Glutamatergic neuron (in vitro differentiated cells): Measurements from ENCODE around the gene KRTAP10-1. TPM values are rescaled to one million over a fixed set of nuclear protein-coding genes. Genes with fewer than 3 reads are reported as not detected.

Experiments
- DNase-seq: peaks from one replicate; pipeline ENCODE4 v3.0.0; 2022
- H3K27ac Mint-ChIP-seq: one replicate; pipeline ENCODE4 v1.8.0; 2020; ENCODE audit warnings: mild to moderate bottlenecking, mixed read lengths, inconsistent platforms; ENCODE audit not compliant: unreplicated experiment
- H3K27me3 Mint-ChIP-seq: one replicate; pipeline ENCODE4 v1.8.0; 2020; ENCODE audit warnings: mild to moderate bottlenecking, moderate library complexity, mixed read lengths, inconsistent platforms; ENCODE audit not compliant: unreplicated experiment
- H3K36me3 Mint-ChIP-seq: one replicate; pipeline ENCODE4 v1.8.0; 2020; ENCODE audit warnings: mild to moderate bottlenecking, mixed read lengths, inconsistent platforms; ENCODE audit not compliant: unreplicated experiment
- H3K4me1 Mint-ChIP-seq: one replicate; pipeline ENCODE4 v1.8.0; 2020; ENCODE audit warnings: mild to moderate bottlenecking, low read depth, mixed read lengths, inconsistent platforms; ENCODE audit not compliant: unreplicated experiment
- H3K4me3 Mint-ChIP-seq: one replicate; pipeline ENCODE4 v1.8.0; 2020; ENCODE audit warnings: mild to moderate bottlenecking, mixed read lengths, inconsistent platforms; ENCODE audit not compliant: unreplicated experiment
- H3K9me3 Mint-ChIP-seq: one replicate; pipeline ENCODE4 v1.8.0; 2020; ENCODE audit warnings: mild to moderate bottlenecking, moderate library complexity, mixed read lengths, inconsistent platforms; ENCODE audit not compliant: unreplicated experiment
- CTCF ChIP-seq: fragments of 200-600 bp; sonication (generic); IDR thresholded peaks from one replicate; pipeline ENCODE4 v1.5.0; 2021; ENCODE audit not compliant: partially characterized antibody, unreplicated experiment
- total RNA-seq: library from RNA; stranded (reverse); fragmentation: NEBNext Ultra II Directional; extraction: Animal tissue kit (Norgen Biotek cat#: 25700); gene quantifications from one replicate; pipeline ENCODE4 v1.2.1, GENCODE V29; 2021; ENCODE audit not compliant: unreplicated experiment

The KRTAP10-1 gene
- total RNA-seq, 1 donor from 2014 or later, result not detected

- Mint-ChIP-seq H3K27me3 (peaks cover 11% of the 10 kb centered on the region), H3K27ac (no peak overlapping the region), H3K4me1 (peaks cover 7% of the 10 kb centered on the region), H3K36me3 (peaks cover 9% of the 10 kb centered on the region), H3K9me3 (peaks cover 12% of the 10 kb centered on the region), H3K4me3 (no peak overlapping the region)
- DNase-seq, result no peak
- no peak for TF ChIP-seq CTCF
Observed at GRCh38 chr21:44556879-44557278, 16.9 kb upstream of the KRTAP10-1 start.

GRCh38 chr21:44555200-44555875 lies 15.3 kb upstream of the KRTAP10-1 start:
- peaks cover 12% of the 10 kb centered on the region for H3K4me1 Mint-ChIP-seq
- H3K36me3 Mint-ChIP-seq, result peaks cover 9% of the 10 kb centered on the region
- DNase-seq, result no peak
- no peak for TF ChIP-seq CTCF
- H3K27me3 Mint-ChIP-seq, result peaks cover 22% of the 10 kb centered on the region
- H3K4me3 Mint-ChIP-seq, result no peak overlapping the region
- peaks cover 16% of the 10 kb centered on the region for H3K9me3 Mint-ChIP-seq
- no peak overlapping the region for H3K27ac Mint-ChIP-seq

GRCh38 chr21:44552681-44553080 lies 12.7 kb upstream of the KRTAP10-1 start:
- no peak overlapping the region for H3K27ac Mint-ChIP-seq

GRCh38 chr21:44552136-44552535 lies 12.1 kb upstream of the KRTAP10-1 start:
- peaks cover 16% of the 10 kb centered on the region for H3K9me3 Mint-ChIP-seq
- TF ChIP-seq CTCF, result no peak
- H3K4me3 Mint-ChIP-seq, result no peak overlapping the region
- peaks cover 16% of the 10 kb centered on the region for H3K4me1 Mint-ChIP-seq
- H3K36me3 Mint-ChIP-seq, result peaks cover 5% of the 10 kb centered on the region
- DNase-seq, result no peak
- no peak overlapping the region for H3K27ac Mint-ChIP-seq
- H3K27me3 Mint-ChIP-seq, result peaks cover 19% of the 10 kb centered on the region

More at GRCh38 chr21:44552681-44553080, 12.7 kb upstream of the KRTAP10-1 start:
- H3K9me3 Mint-ChIP-seq, result peaks cover 15% of the 10 kb centered on the region
- H3K27me3 Mint-ChIP-seq, result peaks cover 21% of the 10 kb centered on the region
- no peak overlapping the region for H3K4me3 Mint-ChIP-seq
- H3K36me3 Mint-ChIP-seq, result peaks cover 2% of the 10 kb centered on the region
- DNase-seq, result no peak
- no peak for TF ChIP-seq CTCF
- H3K4me1 Mint-ChIP-seq, result peaks cover 18% of the 10 kb centered on the region

- Mint-ChIP-seq H3K27me3 (peaks cover 19% of the 10 kb centered on the region), H3K9me3 (peaks cover 22% of the 10 kb centered on the region), H3K4me3 (peak within 1 kb of the TSS; percentile 47), H3K27ac (peak within 1 kb of the TSS; percentile 86), H3K4me1 (peaks cover 16% of the 10 kb centered on the region), H3K36me3 (peaks cover 10% of the 10 kb centered on the region)
- TF ChIP-seq CTCF, result no peak
- no peak for DNase-seq
Observed at GRCh38 chr21:44551340-44551961, 11.5 kb upstream of the KRTAP10-1 start, which contains the start of gene KRTAP10-2. TSS of gene KRTAP10-2 (minus strand) at chr21:44551505. CDS start at chr21:44551458, 47 bp downstream.
